Glomerular visceral epithelial cell (primary cell): ENCODE data around the gene PTPRCAP.
"Not testable (repeated sequence)": the region's sequence is repeated elsewhere in the genome, so short reads cannot be mapped to it uniquely, and the experiment has no call there.

Experiments used
- DNase-seq: peaks from one replicate; pipeline ENCODE4 v3.0.0-alpha.2; 2016; ENCODE audit errors: extremely low spot score

PTPRCAP gene

GRCh38 chr11:67437082-67437808 lies at the start of gene PTPRCAP:
TSS of gene PTPRCAP (minus strand) at chr11:67437682. CDS start at chr11:67437619, 63 bp downstream.
- DNase-seq: no peak

- DNase-seq: no peak
Measured at GRCh38 chr11:67486481-67487195, 49.2 kb upstream of the PTPRCAP start.

GRCh38 chr11:67485873-67486361 lies 48.4 kb upstream of the PTPRCAP start:
- DNase-seq: not testable (repeated sequence)

- DNase-seq: no peak
Measured at GRCh38 chr11:67484847-67485311, 47.4 kb upstream of the PTPRCAP start.

- no peak for DNase-seq
Measured at GRCh38 chr11:67483831-67484665, 46.6 kb upstream of the PTPRCAP start.

GRCh38 chr11:67482827-67483798 lies 45.6 kb upstream of the PTPRCAP start, which contains the start of gene AIP:
TSS of gene AIP (plus strand) at chr11:67483026. CDS start at chr11:67483159, 133 bp downstream.
- peak; percentile 96 for DNase-seq

- no peak for DNase-seq
Measured at GRCh38 chr11:67482275-67482826, 44.9 kb upstream of the PTPRCAP start.

GRCh38 chr11:67477344-67478050 lies 40.0 kb upstream of the PTPRCAP start:
- not testable (repeated sequence) for DNase-seq

GRCh38 chr11:67476692-67477091 lies 39.2 kb upstream of the PTPRCAP start:
- DNase-seq: not testable (repeated sequence)

- DNase-seq: no peak
Measured at GRCh38 chr11:67472882-67473281, 35.4 kb upstream of the PTPRCAP start.

GRCh38 chr11:67470337-67471002 lies 33.0 kb upstream of the PTPRCAP start:
- no peak for DNase-seq

GRCh38 chr11:67469508-67469811 lies 32.0 kb upstream of the PTPRCAP start:
- no peak for DNase-seq

- peak; percentile 92 for DNase-seq
Measured at GRCh38 chr11:67468759-67469507, 31.5 kb upstream of the PTPRCAP start, which contains the start of gene TMEM134. TSS of gene TMEM134 (minus strand) at chr11:67469251. CDS start at chr11:67469192, 59 bp downstream.

GRCh38 chr11:67468456-67468758 lies 30.9 kb upstream of the PTPRCAP start:
- no peak for DNase-seq

GRCh38 chr11:67468056-67468455 lies 30.6 kb upstream of the PTPRCAP start:
- DNase-seq: no peak

GRCh38 chr11:67466962-67467771 lies 29.7 kb upstream of the PTPRCAP start:
- no peak for DNase-seq

- no peak for DNase-seq
Measured at GRCh38 chr11:67466367-67466766, 28.9 kb upstream of the PTPRCAP start.

- not testable (repeated sequence) for DNase-seq
Measured at GRCh38 chr11:67465530-67465929, 28.0 kb upstream of the PTPRCAP start.
